Measurements from ENCODE around the gene RBM20. TPM values are rescaled to one million over a fixed set of nuclear protein-coding genes. Genes with fewer than 3 reads are reported as not detected.

The RBM20 gene
- total and polyA plus RNA-seq, 2 of the 13 experiments (the other 11 are each of a cell fraction or from before 2014, with no cell fraction given) = 0.02 to 0.22 TPM

GRCh38 chr10:110840923-110841428 lies 196.8 kb downstream of the RBM20 start:
- Histone ChIP-seq H3K9ac (ENCODE audit: insufficient read depth, low read depth, low read length) (no peak overlapping the region), H3K9me3 (ENCODE audit: low read length) (no peaks in the 10 kb centered on the region), H3K4me3 (replicated peaks in 1 of 3; ENCODE audit: insufficient read depth in 1 of 3, low read depth in 2 of 3, low read length in 3 of 3) (peak overlapping the region in 1 of 3 experiments; percentile 25; a peak in 1 of 6 replicates), H3K4me1 (ENCODE audit: insufficient read depth, low read length) (peaks cover 99% of the 10 kb centered on the region), H3K4me2 (ENCODE audit: low read depth, low read length) (peak overlapping the region; percentile 63), H3K79me2 (ENCODE audit: insufficient read depth, low read length) (no peaks in the 10 kb centered on the region), H3K27me3 (ENCODE audit: control insufficient read depth in 1 of 2, insufficient read depth in 2 of 2, low read length in 2 of 2) (no peaks in the 10 kb centered on the region), H3K27ac (ENCODE audit: extremely low read length, insufficient read depth, low read length) (peak overlapping the region; percentile 55), H2AFZ (ENCODE audit: low read length) (no peak overlapping the region), H4K20me1 (ENCODE audit: insufficient read depth, low read length) (no peaks in the 10 kb centered on the region), H3K36me3 (replicated peaks in 1 of 2; ENCODE audit: control insufficient read depth in 1 of 2, insufficient read depth in 2 of 2, low read length in 2 of 2) (no peaks in the 10 kb centered on the region)
- in situ Hi-C loops (cut with HindIII; ENCODE audit: extremely low pct_ligation_motif_present, low pct_unique_long_range_greater_than_20kb) (no loop called here), intact Hi-C loops (cut with micrococcal nuclease; ENCODE audit: unreplicated experiment) (no loop called here)
- BruUV-seq (replicated peaks) = no TSS peak
- no peak for DNase-seq (ENCODE audit: low spot score)
- FAIRE-seq = no peak
- ChIA-PET POLR2A (interaction anchor here (0.7 to 1.0 kb wide), 3 partner anchors 16 to 31 kb away, joined by 3 to 4 read pairs (median 4); partner anchors contain the start of gene PDCD4), CTCF (ENCODE audit: low intra/inter-chr PET ratio, low total read pairs) (no interaction called here)
- ATAC-seq = no peak
- TF ChIP-seq MZF1 (CRISPR knock-in tag; IDR thresholded peaks at IDR 0.05; ENCODE audit: borderline replicate concordance) (no peak), NFKB2 (CRISPR knock-in tag; IDR thresholded peaks at IDR 0.05; ENCODE audit: borderline replicate concordance) (0 out of 2 replicates have a peak, but pooled peaks have one; percentile 14), MTERF4 (CRISPR knock-in tag; IDR thresholded peaks at IDR 0.05) (0 out of 2 replicates have a peak, but pooled peaks have one; percentile 1), ZNF256 (CRISPR knock-in tag; conservative IDR thresholded peaks at IDR 0.05) (no peak), ZNF770 (CRISPR knock-in tag; IDR thresholded peaks at IDR 0.05) (peak; percentile 79)
- WGBS (ENCODE audit: low lambda C conversion rate) = 65% methylated on average over 2 of the region's 3 CpGs
